Epithelial cell of proximal tubule (primary cell): ENCODE data around the gene SDF4. TPM values are rescaled to one million over a fixed set of nuclear protein-coding genes. Genes with fewer than 3 reads are reported as not detected.
A peak's percentile ranks its signal among the peaks of the same experiment; 100 is the strongest.

Source experiments
- DNase-seq: peaks from one replicate; pipeline ENCODE4 v3.0.0-alpha.2; 2011; ENCODE audit warnings: low read depth
- H3K4me3 ChIP-seq: 2 replicates; pipeline ENCODE4 v1.5.1; 2011; ENCODE audit warnings: low read depth, mild to moderate bottlenecking, low read length
- total RNA-seq: library from RNA; depleted of rRNA; stranded (reverse); fragments of >200 nt; gene quantifications from 2 replicates; pipeline ENCODE4 v1.2.3, GENCODE V29; 2015
- TF ChIP-seq, protein P1 (sequence below): conservative IDR thresholded peaks from 2 replicates; pipeline ENCODE4 v1.5.1; 2012; ENCODE audit warnings: low read depth, mild to moderate bottlenecking, low read length

Gene SDF4
- total RNA-seq, 1 donor from 2014 or later, result 149 TPM

DNA sequence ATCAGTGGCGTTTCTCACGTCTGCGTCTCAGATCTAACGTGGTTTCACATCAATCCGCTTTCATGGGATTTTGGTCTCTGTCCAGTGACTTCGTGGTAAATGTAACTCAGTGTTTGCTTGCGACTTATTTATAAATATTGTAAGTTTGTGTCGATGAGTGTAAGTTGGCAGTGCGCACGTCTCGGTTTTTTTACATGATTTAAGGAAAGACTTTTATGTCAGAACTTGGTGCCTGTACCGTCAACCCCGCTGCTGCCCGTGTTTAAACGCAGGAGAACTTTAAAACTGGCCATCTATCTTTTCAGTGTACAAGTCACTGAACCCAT lies 1.7 kb upstream of the SDF4 start:
- no peak for DNase-seq
- H3K4me3 ChIP-seq, result no peak overlapping the region
- TF ChIP-seq, protein P1, sequence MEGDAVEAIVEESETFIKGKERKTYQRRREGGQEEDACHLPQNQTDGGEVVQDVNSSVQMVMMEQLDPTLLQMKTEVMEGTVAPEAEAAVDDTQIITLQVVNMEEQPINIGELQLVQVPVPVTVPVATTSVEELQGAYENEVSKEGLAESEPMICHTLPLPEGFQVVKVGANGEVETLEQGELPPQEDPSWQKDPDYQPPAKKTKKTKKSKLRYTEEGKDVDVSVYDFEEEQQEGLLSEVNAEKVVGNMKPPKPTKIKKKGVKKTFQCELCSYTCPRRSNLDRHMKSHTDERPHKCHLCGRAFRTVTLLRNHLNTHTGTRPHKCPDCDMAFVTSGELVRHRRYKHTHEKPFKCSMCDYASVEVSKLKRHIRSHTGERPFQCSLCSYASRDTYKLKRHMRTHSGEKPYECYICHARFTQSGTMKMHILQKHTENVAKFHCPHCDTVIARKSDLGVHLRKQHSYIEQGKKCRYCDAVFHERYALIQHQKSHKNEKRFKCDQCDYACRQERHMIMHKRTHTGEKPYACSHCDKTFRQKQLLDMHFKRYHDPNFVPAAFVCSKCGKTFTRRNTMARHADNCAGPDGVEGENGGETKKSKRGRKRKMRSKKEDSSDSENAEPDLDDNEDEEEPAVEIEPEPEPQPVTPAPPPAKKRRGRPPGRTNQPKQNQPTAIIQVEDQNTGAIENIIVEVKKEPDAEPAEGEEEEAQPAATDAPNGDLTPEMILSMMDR, result no peak

DNA sequence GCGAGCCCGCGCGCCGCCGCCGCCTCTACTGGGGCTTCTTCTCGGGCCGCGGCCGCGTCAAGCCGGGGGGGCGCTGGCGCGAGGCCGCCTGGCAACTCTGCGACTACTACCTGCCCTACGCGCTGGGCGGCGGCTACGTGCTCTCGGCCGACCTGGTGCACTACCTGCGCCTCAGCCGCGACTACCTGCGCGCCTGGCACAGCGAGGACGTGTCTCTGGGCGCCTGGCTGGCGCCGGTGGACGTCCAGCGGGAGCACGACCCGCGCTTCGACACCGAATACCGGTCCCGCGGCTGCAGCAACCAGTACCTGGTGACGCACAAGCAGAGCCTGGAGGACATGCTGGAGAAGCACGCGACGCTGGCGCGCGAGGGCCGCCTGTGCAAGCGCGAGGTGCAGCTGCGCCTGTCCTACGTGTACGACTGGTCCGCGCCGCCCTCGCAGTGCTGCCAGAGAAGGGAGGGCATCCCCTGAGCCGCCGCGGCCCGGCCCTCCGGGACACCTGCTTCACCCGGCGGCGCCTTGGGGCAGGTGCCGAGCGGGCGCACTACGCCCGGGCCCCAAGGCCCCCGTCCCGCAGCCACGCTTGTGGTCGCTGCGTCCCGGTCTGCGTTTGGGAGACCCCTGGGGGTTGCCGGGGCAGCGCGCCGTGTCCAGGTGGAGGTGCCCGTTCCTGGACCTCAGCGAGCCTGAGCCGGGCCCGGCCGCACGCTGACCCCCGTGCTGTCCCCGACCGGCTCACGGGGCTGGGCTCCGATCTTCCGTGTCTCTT lies 1.2 kb upstream of the SDF4 start:
- DNase-seq, result no peak
- TF ChIP-seq, protein P1, result no peak
- H3K4me3 ChIP-seq, result peak overlapping the region; percentile 30

DNA sequence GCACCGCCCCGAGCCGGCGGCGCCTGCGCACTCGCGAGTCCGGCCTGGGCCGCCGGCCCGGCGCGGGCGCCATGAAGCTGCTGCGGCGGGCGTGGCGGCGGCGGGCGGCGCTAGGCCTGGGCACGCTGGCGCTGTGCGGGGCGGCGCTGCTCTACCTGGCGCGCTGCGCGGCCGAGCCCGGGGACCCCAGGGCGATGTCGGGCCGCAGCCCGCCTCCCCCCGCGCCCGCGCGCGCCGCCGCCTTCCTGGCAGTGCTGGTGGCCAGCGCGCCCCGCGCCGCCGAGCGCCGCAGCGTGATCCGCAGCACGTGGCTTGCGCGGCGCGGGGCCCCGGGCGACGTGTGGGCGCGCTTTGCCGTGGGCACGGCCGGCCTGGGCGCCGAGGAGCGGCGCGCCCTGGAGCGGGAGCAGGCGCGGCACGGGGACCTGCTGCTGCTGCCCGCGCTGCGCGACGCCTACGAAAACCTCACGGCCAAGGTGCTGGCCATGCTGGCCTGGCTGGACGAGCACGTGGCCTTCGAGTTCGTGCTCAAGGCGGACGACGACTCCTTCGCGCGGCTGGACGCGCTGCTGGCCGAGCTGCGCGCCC lies 501 bp upstream of the SDF4 start, which contains the start of gene B3GALT6:
B3GALT6 (plus strand) TSS at position 30 of the 588 bp plus-strand sequence; CDS start at position 72, 42 bp downstream.
- TF ChIP-seq, protein P1, result no peak
- DNase-seq, result no peak
- peak within 1 kb of the TSS; percentile 72 for H3K4me3 ChIP-seq

DNA sequence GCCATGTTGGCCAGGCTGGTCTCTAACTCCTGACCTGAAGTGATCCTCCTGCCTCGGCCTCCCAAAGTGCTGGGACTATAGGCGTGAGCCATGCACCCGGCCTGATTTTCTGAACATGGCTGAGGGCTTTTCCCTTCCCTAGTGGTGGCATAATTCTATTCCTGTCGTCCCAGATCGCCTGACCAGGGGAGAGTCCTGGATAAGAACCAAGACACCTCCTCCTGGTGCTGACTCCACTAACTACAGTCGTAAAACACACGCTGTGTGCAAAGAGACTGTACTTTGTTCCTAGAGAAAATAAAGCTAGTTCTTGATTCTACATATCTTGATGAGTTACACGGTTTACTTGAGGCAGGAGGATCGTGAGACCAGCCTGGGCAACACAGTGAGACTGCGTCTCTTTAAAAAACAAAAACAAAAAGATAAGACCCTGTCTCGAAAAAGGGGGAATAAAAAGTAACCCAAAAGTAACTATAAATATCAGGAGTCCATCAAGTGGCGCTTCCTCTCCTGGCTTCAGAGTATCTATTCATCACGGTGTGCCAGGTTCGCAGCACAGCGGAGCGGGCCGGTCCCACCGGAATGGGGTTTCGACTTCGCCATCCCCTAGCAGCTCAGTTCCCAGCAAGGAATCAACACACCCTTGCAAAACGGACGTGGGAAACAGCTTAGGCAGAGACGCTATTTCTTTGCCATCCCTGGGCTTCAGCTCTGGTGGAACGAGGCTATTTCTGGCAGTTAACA lies 973 bp downstream of the SDF4 start:
- peak; percentile 52 for DNase-seq
- peak overlapping the region; percentile 72 for H3K4me3 ChIP-seq
- TF ChIP-seq, protein P1, result peak; percentile 58

DNA sequence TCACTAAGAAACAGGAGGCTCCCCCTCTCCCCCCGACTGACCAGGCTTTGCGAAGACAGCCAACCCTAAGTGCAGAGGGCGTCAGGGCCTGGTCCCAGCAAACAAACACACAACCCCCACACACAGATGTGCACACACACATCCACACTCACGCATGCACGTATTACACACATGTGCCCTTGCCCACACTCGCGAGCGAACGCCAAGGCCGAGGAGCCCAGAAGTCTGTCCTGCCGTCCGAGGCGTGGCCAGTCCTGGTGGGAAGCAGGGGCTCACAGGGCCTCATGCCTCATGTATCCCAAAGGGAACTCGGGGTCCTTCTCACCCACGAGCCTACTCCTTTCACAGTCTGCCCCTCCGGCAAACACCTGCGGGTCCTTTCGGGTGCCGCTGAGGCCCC lies 2.0 kb downstream of the SDF4 start:
- no peak overlapping the region for H3K4me3 ChIP-seq
- TF ChIP-seq, protein P1, result no peak

DNA sequence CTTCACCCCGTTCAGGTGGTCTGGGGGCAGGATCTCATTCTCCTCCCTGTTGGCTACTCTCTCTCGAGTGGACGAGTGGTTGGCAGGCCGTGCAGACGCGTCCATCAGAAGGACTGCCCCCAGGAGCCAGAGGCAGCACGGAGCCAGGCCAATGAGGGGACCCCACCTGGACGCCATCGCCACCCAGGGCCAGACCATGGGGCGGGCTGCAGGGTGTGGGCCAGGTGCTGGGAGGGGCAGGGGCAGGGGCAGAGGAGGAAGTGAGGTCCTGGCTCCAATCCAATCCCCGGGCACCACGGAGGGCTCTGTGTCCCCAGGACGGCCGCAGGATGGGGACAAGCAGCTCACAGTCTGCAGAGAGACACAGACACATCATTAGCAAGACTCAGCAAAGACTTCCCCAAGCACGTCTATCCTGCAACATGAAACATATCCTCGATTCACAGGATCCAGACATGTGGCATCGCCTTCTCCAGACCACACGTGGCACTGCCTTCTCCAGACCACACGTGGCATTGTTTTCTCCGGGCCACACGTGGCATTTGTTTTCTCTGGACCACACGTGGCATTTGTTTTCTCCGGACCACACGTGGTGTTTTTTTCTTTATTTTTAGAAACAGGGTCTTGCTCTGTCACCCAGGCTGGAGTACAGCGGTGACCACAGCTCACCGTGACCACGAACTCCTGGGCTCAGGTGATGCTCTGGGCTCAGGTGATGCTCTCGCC lies 3.0 kb downstream of the SDF4 start:
- DNase-seq, result no peak
- TF ChIP-seq, protein P1, result no peak
- H3K4me3 ChIP-seq, result no peak overlapping the region

More for the DNA sequence above, 2.0 kb downstream of the SDF4 start:
- DNase-seq, result no peak
